Breast epithelium (tissue), 4 donors: ENCODE measurements around the gene AP2A1. TPM values are rescaled to one million over a fixed set of nuclear protein-coding genes. Genes with fewer than 3 reads are reported as not detected.

Experiments
- DNase-seq, 2 donors: peaks; one replicate each; pipeline ENCODE4 v3.0.0-alpha.2; 2019; ENCODE audit warnings: low spot score in 2 of 2
- H3K27ac ChIP-seq, 2 donors: fragments of 200-600 bp; sonication (generic) in 1 of 2; one replicate each; pipeline ENCODE4 v1.5.1; 2016 to 2019; ENCODE audit warnings: mild to moderate bottlenecking in 1 of 2
- H3K27me3 ChIP-seq, 2 donors: fragments of 200-600 bp; sonication (generic) in 1 of 2; one replicate each; pipeline versions ENCODE4 v1.5.1 to v1.6.0; 2017 to 2019; ENCODE audit warnings: control low read depth in 1 of 2, mild to moderate bottlenecking in 1 of 2
- H3K36me3 ChIP-seq: fragments of 200-600 bp; one replicate; pipeline ENCODE4 v1.5.1; 2019
- H3K4me1 ChIP-seq, 2 donors: fragments of 200-600 bp; sonication (generic); one replicate each; pipeline ENCODE4 v1.5.1; 2016 to 2019; ENCODE audit warnings: control low read depth in 1 of 2
- H3K4me3 ChIP-seq, 3 donors: fragments of 200-600 bp; sonication (generic); 1 replicate in 2 of 3; 2 replicates in 1 of 3; pipeline ENCODE4 v1.5.1; 2016 to 2019; ENCODE audit warnings: mild to moderate bottlenecking in 3 of 3, moderate library complexity in 2 of 3
- H3K9me3 ChIP-seq, 2 donors: fragments of 200-600 bp; sonication (generic) in 1 of 2; one replicate each; pipeline ENCODE4 v1.5.1; 2016 to 2019; ENCODE audit warnings: control low read depth in 1 of 2
- POLR2A ChIP-seq: fragments of 450-650 bp; IDR thresholded peaks from one replicate; pipeline ENCODE4 v1.6.1; 2016; ENCODE audit warnings: antibody characterized with exemption, mild to moderate bottlenecking, moderate library complexity
- POLR2AphosphoS5 ChIP-seq, 3 donors: sonication (generic); formaldehyde crosslinking; IDR thresholded peaks; one replicate each; pipeline ENCODE4 v1.6.1; 2017; ENCODE audit warnings: antibody characterized with exemption in 3 of 3
- intact Hi-C: fragments of 100-400 bp; cut with DNase I; formaldehyde crosslinking; loops from one replicate; pipeline ENCODE4 v1.15.1; 2023; ENCODE audit warnings: low total_unique reads
- total RNA-seq, 3 donors: library from RNA; depleted of rRNA; stranded (reverse); fragments of >200 nt; gene quantifications; one replicate each; pipeline ENCODE4 v1.1.0, GENCODE V29; 2016
- TF ChIP-seq, protein P1 (sequence below), 3 donors: fragments of 450-650 bp; IDR thresholded peaks; one replicate each; pipeline ENCODE4 v1.5.1; 2016 to 2017; ENCODE audit warnings: antibody characterized with exemption in 3 of 3, mild to moderate bottlenecking in 3 of 3, moderate library complexity in 3 of 3

Gene AP2A1
- total RNA-seq, 3 donors from 2014 or later: 42.1 to 71.0 (median 59.3) TPM

DNA sequence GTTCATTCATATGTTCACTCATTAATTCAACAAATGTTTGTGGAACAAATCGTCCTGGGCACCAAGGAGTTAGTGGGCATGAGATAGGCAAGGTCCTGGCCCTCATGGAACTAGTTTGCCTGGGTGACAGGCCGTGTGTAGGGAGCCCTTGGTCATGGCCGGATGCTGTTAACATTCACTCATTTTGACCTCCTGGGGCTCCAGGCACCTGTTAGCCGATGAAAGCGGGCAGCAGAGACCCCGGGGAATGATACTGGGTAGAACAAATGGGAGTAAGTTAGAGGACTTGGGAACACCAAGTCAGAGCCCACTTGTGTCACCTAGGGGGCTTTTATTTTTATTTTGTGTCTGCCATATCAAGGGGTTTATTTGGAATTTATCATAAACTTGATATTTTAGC lies 57.9 kb downstream of the AP2A1 start:
- H3K27me3 ChIP-seq: no peaks in the 10 kb centered on the region
- no peaks in the 10 kb centered on the region for H3K4me1 ChIP-seq
- no peaks in the 10 kb centered on the region for H3K9me3 ChIP-seq
- no peaks in the 10 kb centered on the region for H3K36me3 ChIP-seq
- no peak overlapping the region for H3K4me3 ChIP-seq
- intact Hi-C loops: no loop called here
- H3K27ac ChIP-seq: no peak overlapping the region
- DNase-seq: no peak
- TF ChIP-seq, protein P1, sequence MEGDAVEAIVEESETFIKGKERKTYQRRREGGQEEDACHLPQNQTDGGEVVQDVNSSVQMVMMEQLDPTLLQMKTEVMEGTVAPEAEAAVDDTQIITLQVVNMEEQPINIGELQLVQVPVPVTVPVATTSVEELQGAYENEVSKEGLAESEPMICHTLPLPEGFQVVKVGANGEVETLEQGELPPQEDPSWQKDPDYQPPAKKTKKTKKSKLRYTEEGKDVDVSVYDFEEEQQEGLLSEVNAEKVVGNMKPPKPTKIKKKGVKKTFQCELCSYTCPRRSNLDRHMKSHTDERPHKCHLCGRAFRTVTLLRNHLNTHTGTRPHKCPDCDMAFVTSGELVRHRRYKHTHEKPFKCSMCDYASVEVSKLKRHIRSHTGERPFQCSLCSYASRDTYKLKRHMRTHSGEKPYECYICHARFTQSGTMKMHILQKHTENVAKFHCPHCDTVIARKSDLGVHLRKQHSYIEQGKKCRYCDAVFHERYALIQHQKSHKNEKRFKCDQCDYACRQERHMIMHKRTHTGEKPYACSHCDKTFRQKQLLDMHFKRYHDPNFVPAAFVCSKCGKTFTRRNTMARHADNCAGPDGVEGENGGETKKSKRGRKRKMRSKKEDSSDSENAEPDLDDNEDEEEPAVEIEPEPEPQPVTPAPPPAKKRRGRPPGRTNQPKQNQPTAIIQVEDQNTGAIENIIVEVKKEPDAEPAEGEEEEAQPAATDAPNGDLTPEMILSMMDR (IDR thresholded peaks at IDR 0.05): no peak
- TF ChIP-seq POLR2AphosphoS5 (IDR thresholded peaks at IDR 0.05) (no peak), POLR2A (no peak)

DNA sequence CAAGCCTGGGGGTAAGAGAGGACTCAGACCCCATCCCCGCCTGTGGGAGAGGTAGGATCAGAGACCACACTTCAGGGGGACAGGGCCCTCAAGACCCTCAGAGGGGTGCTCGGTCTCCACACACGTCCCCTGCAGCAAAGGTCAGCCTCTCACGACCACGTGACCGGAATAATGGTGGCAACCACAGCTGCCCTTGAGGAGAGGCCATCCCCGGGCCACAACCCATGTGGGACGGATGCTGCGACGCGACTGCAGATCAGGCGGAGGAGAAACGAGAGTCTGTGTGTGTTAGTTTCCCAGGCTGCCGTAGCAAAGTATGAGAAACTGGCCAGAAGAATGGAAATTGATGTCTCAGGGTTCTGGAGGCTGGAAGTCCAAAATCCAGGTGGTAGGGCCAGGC lies 60.2 kb downstream of the AP2A1 start:
- intact Hi-C loops: no loop called here
- no peaks in the 10 kb centered on the region for H3K36me3 ChIP-seq
- no peak overlapping the region for H3K4me3 ChIP-seq
- no peaks in the 10 kb centered on the region for H3K4me1 ChIP-seq
- no peak for DNase-seq
- no peaks in the 10 kb centered on the region for H3K9me3 ChIP-seq
- H3K27me3 ChIP-seq: no peaks in the 10 kb centered on the region
- TF ChIP-seq, protein P1 (IDR thresholded peaks at IDR 0.05): no peak
- no peak for TF ChIP-seq POLR2A
- TF ChIP-seq POLR2AphosphoS5 (IDR thresholded peaks at IDR 0.05): no peak
- no peak overlapping the region for H3K27ac ChIP-seq

DNA sequence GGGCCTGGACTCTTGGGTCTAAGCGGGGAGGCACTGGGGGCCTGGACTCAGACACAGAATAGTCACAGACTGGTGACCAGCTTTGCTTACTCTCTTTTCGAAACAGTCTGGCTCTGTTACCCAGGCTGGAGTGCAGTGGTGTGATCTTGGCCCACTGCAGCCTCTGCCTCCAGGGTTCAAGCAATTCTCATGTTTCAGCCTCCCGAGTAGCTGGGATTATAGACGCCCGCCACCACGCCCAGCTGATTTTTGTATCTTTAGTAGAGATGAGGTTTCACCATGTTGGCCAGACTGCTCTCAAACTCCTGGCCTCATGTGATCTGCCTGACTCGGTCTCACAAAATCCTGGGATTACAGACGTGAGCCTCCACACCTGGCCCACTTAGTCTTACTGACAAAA lies 62.4 kb downstream of the AP2A1 start:
- Histone ChIP-seq H3K4me3 (no peak overlapping the region), H3K9me3 (no peaks in the 10 kb centered on the region), H3K4me1 (no peaks in the 10 kb centered on the region), H3K27ac (no peak overlapping the region), H3K36me3 (no peaks in the 10 kb centered on the region), H3K27me3 (no peaks in the 10 kb centered on the region)
- no peak for DNase-seq
- no peak for TF ChIP-seq POLR2AphosphoS5 (IDR thresholded peaks at IDR 0.05)
- no peak for TF ChIP-seq POLR2A
- TF ChIP-seq, protein P1 (IDR thresholded peaks at IDR 0.05): no peak
- intact Hi-C loops: no loop called here

DNA sequence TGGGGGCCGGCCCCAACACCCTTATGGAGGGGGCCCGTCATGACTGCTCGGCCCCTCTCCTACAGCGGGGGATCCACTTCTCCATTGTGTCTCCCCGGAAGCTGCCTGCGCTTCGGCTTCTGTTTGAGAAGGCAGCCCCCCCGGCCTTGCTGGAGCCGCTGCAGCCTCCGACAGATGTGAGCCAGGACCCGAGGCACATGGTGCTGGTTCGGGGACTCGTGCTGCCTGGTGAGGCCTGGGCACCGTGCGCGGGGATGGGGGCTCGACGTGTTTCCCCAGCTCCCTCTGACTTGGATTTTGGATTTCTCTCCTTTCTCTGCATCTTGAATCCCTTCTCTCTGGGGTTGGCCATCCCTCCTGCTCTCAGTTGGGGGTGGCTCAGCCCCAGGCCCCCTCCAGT lies 62.9 kb downstream of the AP2A1 start:
- TF ChIP-seq POLR2A: no peak
- TF ChIP-seq, protein P1 (IDR thresholded peaks at IDR 0.05): no peak
- no peak for TF ChIP-seq POLR2AphosphoS5 (IDR thresholded peaks at IDR 0.05)
- H3K27me3 ChIP-seq: no peaks in the 10 kb centered on the region

DNA sequence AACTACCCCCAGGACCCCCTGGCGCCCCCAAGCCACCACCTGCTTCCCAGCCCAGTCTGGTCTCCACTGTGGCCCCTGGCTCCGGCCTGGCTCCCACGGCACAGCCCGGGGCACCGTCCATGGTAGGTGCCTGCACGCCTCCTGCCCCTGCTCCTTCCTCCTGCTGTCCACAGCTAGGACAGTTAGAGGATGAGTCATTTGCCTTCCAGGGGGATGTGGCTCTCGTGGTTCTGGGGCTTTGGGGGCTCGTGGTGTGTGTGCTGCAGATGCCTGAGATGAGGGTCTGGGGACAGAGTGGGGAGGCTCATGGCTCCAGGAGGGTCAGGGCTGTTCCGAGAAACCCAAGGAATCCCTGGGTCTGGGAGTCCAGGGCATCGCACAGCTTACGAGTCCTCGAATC lies 64.0 kb downstream of the AP2A1 start:
- Histone ChIP-seq H3K9me3 (no peaks in the 10 kb centered on the region), H3K27me3 (no peaks in the 10 kb centered on the region), H3K4me3 (no peak overlapping the region), H3K27ac (no peak overlapping the region), H3K36me3 (no peaks in the 10 kb centered on the region), H3K4me1 (no peaks in the 10 kb centered on the region)
- DNase-seq: no peak
- intact Hi-C loops: no loop called here
- TF ChIP-seq, protein P1 (IDR thresholded peaks at IDR 0.05): no peak
- TF ChIP-seq POLR2AphosphoS5 (IDR thresholded peaks at IDR 0.05): no peak
- no peak for TF ChIP-seq POLR2A

More for the DNA sequence above, 62.9 kb downstream of the AP2A1 start:
- no peaks in the 10 kb centered on the region for H3K36me3 ChIP-seq
- H3K4me1 ChIP-seq: no peaks in the 10 kb centered on the region
- H3K27ac ChIP-seq: no peak overlapping the region
- no peaks in the 10 kb centered on the region for H3K9me3 ChIP-seq
- no peak overlapping the region for H3K4me3 ChIP-seq
- intact Hi-C loops: no loop called here
- DNase-seq: no peak
